PC-3 (cell line): Measurements from ENCODE around the gene TPO.

ENCODE experiments used
- CTCF ChIP-seq: fragments of 300-600 bp; sonication (generic); conservative IDR thresholded peaks from 2 replicates; pipeline ENCODE4 v1.5.1; 2017; ENCODE audit warnings: antibody characterized with exemption, low read depth, mild to moderate bottlenecking, low read length
- EZH2 ChIP-seq: fragments of 300-600 bp; sonication (generic); IDR thresholded peaks from one replicate; pipeline ENCODE4 v1.6.1; 2017; ENCODE audit warnings: antibody characterized with exemption, mild to moderate bottlenecking, low read length; ENCODE audit not compliant: unreplicated experiment
- EZH2phosphoT487 ChIP-seq: fragments of 300-600 bp; sonication (generic); IDR thresholded peaks from 2 replicates; pipeline ENCODE4 v1.6.1; 2018; ENCODE audit warnings: mild to moderate bottlenecking, antibody characterized with exemption, low read length, borderline replicate concordance

DNA sequence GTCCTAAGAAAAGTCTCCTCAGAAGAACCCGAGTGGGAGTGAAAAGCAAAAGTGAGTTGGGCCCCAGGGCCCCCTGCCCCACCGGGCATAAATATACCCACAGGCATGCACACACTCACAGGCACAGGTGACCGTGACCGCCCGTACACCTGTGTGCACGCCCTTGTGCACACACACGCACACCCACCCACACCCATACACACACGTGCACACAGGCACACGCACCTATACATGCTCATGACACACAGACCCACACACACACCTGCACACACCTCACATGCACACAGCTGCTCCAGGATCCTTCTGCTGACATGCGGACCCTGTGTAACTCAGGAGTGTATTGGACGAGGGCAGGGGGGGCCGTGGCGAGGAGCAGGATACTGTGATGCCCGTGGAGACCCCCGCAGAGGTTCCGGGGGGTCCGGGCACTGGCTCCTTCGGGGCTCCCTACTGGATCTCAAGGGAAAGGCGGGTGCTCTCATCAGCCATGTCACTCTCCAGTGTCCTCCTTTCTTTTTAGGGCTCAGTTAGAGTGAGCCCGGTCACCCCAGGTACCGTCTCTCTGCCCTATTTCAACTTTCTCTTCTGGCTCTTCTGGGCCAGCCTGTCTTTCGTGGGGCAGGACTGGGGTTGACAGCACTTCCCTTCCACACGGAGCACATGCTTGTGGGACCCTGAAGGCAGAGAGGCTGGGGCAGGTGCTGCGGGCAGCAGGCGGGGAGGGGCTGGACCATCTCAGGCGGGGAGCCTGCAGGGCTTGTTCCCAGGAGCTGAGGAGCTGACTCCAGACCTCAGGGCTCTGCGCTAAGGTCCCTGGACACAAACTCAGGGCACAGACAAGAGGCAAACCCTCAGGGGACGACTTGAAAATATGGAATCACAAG lies 48.5 kb downstream of the TPO start:
- no peak for TF ChIP-seq EZH2
- TF ChIP-seq CTCF, result no peak
- no peak for TF ChIP-seq EZH2phosphoT487
